ENCODE measurements around the gene COL23A1.
A peak's percentile ranks its signal among the peaks of the same experiment; 100 is the strongest.
"Not testable (repeated sequence)": the region's sequence is repeated elsewhere in the genome, so short reads cannot be mapped to it uniquely, and the experiment has no call there.

COL23A1 gene

DNA sequence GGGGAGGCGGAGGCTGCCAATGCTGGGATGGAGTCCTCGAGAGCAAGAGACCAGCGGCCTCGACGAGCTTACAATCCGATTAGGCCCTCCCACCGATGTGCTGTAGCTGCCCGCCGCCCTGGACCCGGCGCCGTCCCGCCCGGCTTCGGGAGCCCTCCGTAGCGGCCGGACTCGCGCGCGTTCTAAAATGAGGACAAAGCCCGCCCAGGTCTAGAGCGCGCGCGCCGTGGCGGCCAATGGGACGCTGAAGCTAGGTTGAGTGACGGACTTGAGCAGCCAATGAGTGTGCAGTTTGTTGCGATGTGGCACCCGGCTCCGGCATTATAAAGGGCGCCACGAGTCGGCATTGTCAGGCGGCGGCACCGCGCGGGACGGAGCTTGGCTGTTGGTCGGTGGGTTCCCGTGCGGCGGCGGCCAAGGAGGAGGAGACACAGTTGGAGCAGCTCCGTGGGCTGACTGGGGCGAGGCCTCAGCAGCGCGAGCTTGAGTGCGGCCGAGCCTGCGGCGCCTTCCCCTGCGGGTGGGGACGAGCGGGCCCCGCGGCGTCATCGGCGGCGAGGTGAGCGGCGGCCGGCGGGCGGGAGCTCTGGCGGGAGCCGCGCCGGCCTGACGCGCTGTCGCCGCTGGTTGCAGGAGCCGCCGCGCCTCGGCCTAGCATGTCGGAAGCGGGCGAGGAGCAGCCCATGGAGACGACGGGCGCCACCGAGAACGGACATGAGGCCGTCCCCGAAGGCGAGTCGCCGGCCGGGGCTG lies 385.8 kb downstream of the COL23A1 start, which contains the start of gene HNRNPAB:
Gene HNRNPAB, plus strand, starts transcription at position 352 of the 753 bp plus-strand sequence. Its CDS starts 305 bp downstream, at position 657.
- peak within 1 kb of the TSS; percentile 100 for H3K4me3 ChIP-seq
- peak within 1 kb of the TSS; percentile 80 for H3K27ac ChIP-seq
- DNase-seq (ENCODE audit: low read depth, low spot score): peak; percentile 86
- peak within 1 kb of the TSS; percentile 97 for H3K9ac ChIP-seq (ENCODE audit: insufficient read length)
- TF ChIP-seq POLR2AphosphoS5 (IDR thresholded peaks at IDR 0.05; ENCODE audit: borderline replicate concordance, low read depth, low read length) (peak; percentile 100), FOXP2 (optimal IDR thresholded peaks at IDR 0.05; ENCODE audit: control extremely low read depth, extremely low read length, insufficient read depth) (no peak)
- H3K36me3 ChIP-seq (ENCODE audit: insufficient read depth, low read length): peaks cover 42% of the 10 kb centered on the region
- no peaks in the 10 kb centered on the region for H3K9me3 ChIP-seq (ENCODE audit: low read depth, low read length)

DNA sequence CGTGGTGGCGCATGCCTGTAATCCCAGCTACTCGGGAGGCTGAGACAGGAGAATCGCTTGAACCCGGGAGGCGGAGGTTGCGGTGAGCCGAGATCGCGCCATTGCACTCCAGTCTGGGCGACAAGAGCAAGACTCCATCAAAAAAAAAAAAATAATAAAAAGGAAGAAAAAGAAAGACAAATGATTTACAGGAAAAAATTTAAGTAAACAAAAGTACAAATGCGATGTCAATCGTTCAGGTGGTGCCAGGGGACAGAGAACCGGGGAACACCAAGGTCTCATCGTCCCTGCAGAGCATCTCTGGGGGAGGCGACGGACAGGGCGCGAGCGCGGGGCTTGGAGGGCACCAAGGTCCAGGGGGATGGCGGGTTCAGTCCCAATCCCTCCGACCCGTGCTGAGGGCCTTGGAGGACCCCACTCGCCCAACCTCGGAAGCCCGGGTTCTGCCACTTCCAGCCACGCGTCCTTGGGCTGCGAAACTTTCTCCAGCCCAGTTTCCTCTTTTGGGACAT lies 386.5 kb downstream of the COL23A1 start:
- H3K36me3 ChIP-seq (ENCODE audit: insufficient read depth, low read length): peaks cover 36% of the 10 kb centered on the region
- no peak overlapping the region for H3K27ac ChIP-seq
- no peak for DNase-seq (ENCODE audit: low read depth, low spot score)

DNA sequence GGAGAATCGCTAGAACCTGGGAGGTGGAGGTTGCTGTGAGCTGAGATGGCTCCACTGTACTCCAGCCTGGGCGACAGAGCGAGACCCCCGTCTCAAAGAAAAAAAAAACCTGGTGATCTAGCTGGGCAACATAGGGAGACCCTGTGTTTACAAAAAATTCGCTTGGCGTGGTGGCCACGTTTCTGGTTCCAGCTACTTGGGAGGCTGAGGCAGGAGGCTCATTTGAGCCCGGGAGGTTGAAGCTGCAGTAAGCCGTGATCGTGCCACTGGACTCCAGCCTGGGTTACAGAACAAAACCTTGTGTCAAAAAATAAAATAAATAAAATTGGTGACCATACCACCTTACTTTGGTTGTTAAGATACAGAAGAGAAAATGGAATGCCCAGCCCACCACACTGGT lies 387.7 kb downstream of the COL23A1 start:
- Histone ChIP-seq H3K9ac (ENCODE audit: insufficient read length) (no peak overlapping the region), H3K36me3 (ENCODE audit: insufficient read depth, low read length) (peaks cover 24% of the 10 kb centered on the region), H3K9me3 (ENCODE audit: low read depth, low read length) (no peaks in the 10 kb centered on the region), H3K27ac (no peak overlapping the region), H3K4me3 (no peak overlapping the region)
- TF ChIP-seq POLR2AphosphoS5 (IDR thresholded peaks at IDR 0.05; ENCODE audit: borderline replicate concordance, low read depth, low read length) (no peak), FOXP2 (optimal IDR thresholded peaks at IDR 0.05; ENCODE audit: control extremely low read depth, extremely low read length, insufficient read depth) (no peak), EZH2 (IDR thresholded peaks at IDR 0.05) (no peak)
- DNase-seq (ENCODE audit: low read depth, low spot score): no peak

More for the DNA sequence above, 386.5 kb downstream of the COL23A1 start:
- H3K4me3 ChIP-seq: peak overlapping the region; percentile 100
- peak overlapping the region; percentile 91 for H3K9ac ChIP-seq (ENCODE audit: insufficient read length)
- no peaks in the 10 kb centered on the region for H3K9me3 ChIP-seq (ENCODE audit: low read depth, low read length)
- TF ChIP-seq FOXP2 (optimal IDR thresholded peaks at IDR 0.05; ENCODE audit: control extremely low read depth, extremely low read length, insufficient read depth) (no peak), POLR2AphosphoS5 (IDR thresholded peaks at IDR 0.05; ENCODE audit: borderline replicate concordance, low read depth, low read length) (no peak), EZH2 (IDR thresholded peaks at IDR 0.05) (no peak)

DNA sequence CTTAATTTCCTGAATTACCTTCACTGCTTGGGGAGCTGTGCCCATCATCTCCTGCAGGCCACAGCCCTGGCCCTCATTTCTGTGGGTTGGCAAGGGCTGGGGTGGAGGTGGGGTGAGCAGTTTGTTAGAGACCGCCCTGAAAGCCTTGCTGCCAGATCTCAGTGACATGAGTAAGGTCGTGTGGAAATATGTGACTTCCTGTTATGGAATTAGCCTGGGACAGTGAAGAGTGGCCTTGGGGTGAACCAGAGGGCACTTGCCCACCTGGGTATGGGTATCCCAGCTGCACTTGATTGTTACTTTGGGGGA lies 388.3 kb downstream of the COL23A1 start:
- DNase-seq (ENCODE audit: low read depth, low spot score): no peak
- Histone ChIP-seq H3K9me3 (ENCODE audit: low read depth, low read length) (no peaks in the 10 kb centered on the region), H3K4me3 (no peak overlapping the region), H3K9ac (ENCODE audit: insufficient read length) (no peak overlapping the region), H3K36me3 (ENCODE audit: insufficient read depth, low read length) (peaks cover 17% of the 10 kb centered on the region), H3K27ac (0 out of 2 replicates have a peak overlapping the region, but pooled peaks have one; percentile 22)
- no peak for TF ChIP-seq EZH2 (IDR thresholded peaks at IDR 0.05)
- TF ChIP-seq POLR2AphosphoS5 (IDR thresholded peaks at IDR 0.05; ENCODE audit: borderline replicate concordance, low read depth, low read length): no peak
- TF ChIP-seq FOXP2 (optimal IDR thresholded peaks at IDR 0.05; ENCODE audit: control extremely low read depth, extremely low read length, insufficient read depth): no peak

DNA sequence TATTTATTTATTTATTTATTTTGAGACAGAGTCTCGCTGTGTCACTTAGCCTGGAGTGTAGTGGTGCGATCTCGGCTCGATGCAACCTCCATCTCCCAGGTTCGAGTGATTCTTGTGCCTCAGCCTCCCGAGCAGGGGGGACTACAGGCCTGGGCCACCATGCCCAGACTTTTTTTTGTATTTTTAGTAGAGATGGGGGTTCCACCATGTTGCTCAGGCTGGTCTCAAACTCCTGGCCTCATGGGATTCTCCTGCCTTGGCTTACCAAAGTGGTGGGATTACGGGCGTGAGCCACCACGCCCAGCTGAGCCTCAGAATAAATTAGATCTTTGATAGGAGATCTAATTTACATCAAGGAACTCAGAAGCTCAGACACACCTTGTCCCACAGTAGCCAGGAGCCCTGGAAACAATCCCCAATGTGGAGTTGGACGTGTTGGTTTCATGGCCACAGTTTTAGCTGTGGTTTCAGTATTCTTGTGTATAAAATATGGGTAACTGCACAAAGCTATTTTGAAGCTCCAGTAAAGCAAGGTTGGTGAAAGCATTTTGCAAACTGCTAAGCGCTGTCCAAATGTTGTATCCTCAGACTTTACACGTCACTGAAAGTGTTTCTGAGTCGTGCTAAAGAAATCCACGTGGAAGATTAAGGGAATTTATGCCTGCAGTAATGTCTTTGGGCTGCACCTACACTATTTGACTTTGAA lies 388.8 kb downstream of the COL23A1 start:
- H3K4me3 ChIP-seq: no peak overlapping the region
- H3K9me3 ChIP-seq (ENCODE audit: low read depth, low read length): no peaks in the 10 kb centered on the region
- TF ChIP-seq FOXP2 (optimal IDR thresholded peaks at IDR 0.05; ENCODE audit: control extremely low read depth, extremely low read length, insufficient read depth) (no peak), POLR2AphosphoS5 (IDR thresholded peaks at IDR 0.05; ENCODE audit: borderline replicate concordance, low read depth, low read length) (no peak), EZH2 (IDR thresholded peaks at IDR 0.05) (no peak)
- no peak for DNase-seq (ENCODE audit: low read depth, low spot score)
- H3K9ac ChIP-seq (ENCODE audit: insufficient read length): no peak overlapping the region
- 0 out of 2 replicates have a peak overlapping the region, but pooled peaks have one; percentile 22 for H3K27ac ChIP-seq
- H3K36me3 ChIP-seq (ENCODE audit: insufficient read depth, low read length): peaks cover 12% of the 10 kb centered on the region

DNA sequence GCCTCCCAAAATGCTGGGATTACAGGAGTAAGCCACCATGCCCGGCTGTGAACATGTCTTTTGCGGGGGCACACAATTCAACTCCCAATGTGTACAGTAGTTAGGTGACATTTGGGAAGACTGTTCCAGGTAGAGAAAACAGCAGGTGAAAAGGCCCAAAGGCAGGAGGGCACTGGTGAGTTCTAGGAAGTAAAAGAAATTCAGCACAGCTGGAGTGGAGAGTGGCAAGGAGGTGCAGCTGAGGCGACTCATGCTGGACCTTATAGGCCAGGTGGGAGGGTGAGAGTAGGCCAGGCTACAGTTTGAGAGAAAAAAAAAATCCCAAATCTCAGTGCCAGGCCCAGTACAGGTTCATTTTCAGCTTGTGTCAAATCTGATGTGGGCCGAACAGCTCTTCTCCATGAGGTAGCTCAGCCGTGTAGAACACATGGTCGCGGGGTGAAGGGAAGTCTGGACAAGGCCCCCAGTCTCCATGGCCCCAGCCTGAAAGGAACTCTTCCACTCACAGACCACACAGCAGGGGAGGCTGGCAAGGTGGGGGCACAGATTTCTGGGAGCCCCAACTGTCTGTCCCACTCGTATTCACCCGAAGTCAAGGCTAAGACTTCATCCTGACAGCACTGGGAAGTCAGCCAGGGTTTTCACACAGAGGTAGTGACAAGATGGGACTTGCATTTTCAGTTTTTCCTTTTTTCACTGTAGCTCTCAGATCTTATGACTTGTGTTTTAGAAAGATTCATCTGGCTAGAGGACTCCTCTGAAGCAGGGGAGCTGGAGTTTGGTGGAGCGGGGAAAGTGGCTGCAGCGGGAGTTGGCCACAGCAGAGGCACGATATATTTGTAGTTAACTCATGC lies 390.4 kb downstream of the COL23A1 start:
- TF ChIP-seq FOXP2 (optimal IDR thresholded peaks at IDR 0.05; ENCODE audit: control extremely low read depth, extremely low read length, insufficient read depth) (no peak), EZH2 (IDR thresholded peaks at IDR 0.05) (no peak), POLR2AphosphoS5 (IDR thresholded peaks at IDR 0.05; ENCODE audit: borderline replicate concordance, low read depth, low read length) (no peak)
- Histone ChIP-seq H3K9ac (ENCODE audit: insufficient read length) (peak overlapping the region; percentile 47), H3K9me3 (ENCODE audit: low read depth, low read length) (no peaks in the 10 kb centered on the region), H3K27ac (peak overlapping the region; percentile 78), H3K4me3 (0 out of 2 replicates have a peak overlapping the region, but pooled peaks have one; percentile 43), H3K36me3 (ENCODE audit: insufficient read depth, low read length) (no peaks in the 10 kb centered on the region)
- DNase-seq (ENCODE audit: low read depth, low spot score): no peak

DNA sequence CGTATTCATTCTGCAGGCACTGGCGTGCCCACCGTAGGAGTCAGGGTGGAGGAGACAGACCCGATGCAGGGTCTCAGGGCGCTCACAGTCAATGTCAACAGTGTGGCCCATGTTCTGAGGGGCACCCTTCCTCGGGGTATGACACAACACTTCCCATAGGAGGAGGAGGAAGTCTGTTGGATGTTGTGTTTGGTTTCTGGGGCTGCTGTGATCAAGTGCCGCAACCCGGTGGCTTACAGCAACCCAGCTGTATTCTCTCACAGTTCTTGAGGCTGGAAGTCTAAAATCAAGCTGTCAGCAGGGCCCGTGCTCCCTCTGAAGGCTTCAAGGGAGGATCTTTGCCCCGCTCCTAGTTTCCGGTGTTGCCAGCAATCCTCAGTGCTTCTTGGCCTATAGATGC lies 391.5 kb downstream of the COL23A1 start:
- TF ChIP-seq POLR2AphosphoS5 (IDR thresholded peaks at IDR 0.05; ENCODE audit: borderline replicate concordance, low read depth, low read length): no peak
- TF ChIP-seq EZH2 (IDR thresholded peaks at IDR 0.05): no peak
- TF ChIP-seq FOXP2 (optimal IDR thresholded peaks at IDR 0.05; ENCODE audit: control extremely low read depth, extremely low read length, insufficient read depth): no peak
- no peaks in the 10 kb centered on the region for H3K36me3 ChIP-seq (ENCODE audit: insufficient read depth, low read length)
- no peaks in the 10 kb centered on the region for H3K9me3 ChIP-seq (ENCODE audit: low read depth, low read length)
- H3K4me3 ChIP-seq: no peak overlapping the region
- no peak overlapping the region for H3K9ac ChIP-seq (ENCODE audit: insufficient read length)
- H3K27ac ChIP-seq: no peak overlapping the region
- DNase-seq (ENCODE audit: low read depth, low spot score): no peak

DNA sequence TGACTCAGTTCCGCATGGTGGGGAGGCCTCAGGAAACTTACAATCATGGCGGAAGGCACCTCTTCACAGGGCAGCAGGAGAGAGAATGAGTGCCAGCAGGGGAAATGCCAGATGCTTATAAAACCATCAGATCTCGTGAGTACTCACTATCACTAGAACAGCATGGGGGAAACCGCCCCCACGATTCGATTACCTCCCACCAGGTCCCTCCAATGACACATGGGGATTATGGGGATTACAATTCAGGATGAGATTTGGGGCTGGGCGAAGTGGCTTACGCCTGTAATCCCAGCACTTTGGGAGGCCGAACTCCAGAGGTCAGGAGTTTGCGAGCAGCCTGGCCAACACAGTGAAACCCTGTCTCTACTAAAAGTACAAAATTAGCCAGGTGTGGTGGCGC lies 392.0 kb downstream of the COL23A1 start:
- not testable (repeated sequence) for H3K9me3 ChIP-seq (ENCODE audit: low read depth, low read length); H3K27ac ChIP-seq; DNase-seq (ENCODE audit: low read depth, low spot score); H3K36me3 ChIP-seq (ENCODE audit: insufficient read depth, low read length); H3K4me3 ChIP-seq; H3K9ac ChIP-seq (ENCODE audit: insufficient read length)

Data from SK-N-MC (cell line).